Fibroblast of skin of scalp (primary cell): ENCODE measurements around the gene SPDYE3.
A peak's percentile ranks its signal among the peaks of the same experiment; 100 is the strongest.
"Not testable (repeated sequence)": the region's sequence is repeated elsewhere in the genome, so short reads cannot be mapped to it uniquely, and the experiment has no call there.

ENCODE experiments used
- DNase-seq: peaks from one replicate; pipeline ENCODE4 v3.0.0-alpha.2; 2013

Gene SPDYE3

DNA sequence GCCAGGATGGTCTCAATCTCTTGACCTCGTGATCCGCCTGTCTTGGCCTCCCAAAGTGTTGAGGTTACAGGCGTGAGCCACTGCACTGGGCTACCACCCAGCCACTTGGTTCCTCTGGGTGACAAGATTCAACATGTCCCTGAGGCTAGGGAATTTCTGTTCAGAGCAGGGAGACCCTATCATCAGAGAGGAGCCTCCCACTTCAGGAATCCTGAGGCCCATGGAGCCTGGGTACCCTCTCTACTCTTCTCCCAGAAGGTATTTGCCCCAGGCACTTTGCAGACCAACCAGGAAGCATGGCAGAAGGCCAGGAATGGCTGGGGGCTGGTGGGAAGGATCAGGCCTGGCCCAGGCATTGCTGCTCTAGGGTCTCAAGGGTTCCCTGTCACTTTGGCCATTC lies 19.2 kb upstream of the SPDYE3 start:
- DNase-seq, result not testable (repeated sequence)

DNA sequence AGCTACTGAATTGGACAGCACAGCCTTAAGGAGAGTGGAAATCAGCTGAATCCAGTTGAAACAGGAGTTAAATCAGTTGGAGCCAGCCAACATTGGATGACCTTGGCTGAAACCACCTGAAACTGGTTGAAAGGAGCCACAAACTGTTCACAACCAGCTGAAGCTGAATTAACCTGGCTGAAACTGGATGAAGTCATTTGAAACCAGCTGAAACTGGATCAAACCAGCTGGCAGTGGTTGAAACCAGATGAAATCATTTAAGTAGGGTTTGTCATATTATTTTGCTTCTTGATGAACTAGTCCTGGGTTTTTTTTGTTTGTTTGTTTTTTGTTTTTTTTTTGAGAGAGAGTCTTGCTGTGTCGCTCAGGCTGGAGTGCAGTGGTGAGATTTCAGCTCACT lies 15.3 kb upstream of the SPDYE3 start:
- DNase-seq, result not testable (repeated sequence)

GRCh38 chr7:100295269-100295668 lies 12.2 kb upstream of the SPDYE3 start:
- DNase-seq, result peak; percentile 7

GRCh38 chr7:100297852-100298631 lies 9.5 kb upstream of the SPDYE3 start:
- DNase-seq, result not testable (repeated sequence)

DNA sequence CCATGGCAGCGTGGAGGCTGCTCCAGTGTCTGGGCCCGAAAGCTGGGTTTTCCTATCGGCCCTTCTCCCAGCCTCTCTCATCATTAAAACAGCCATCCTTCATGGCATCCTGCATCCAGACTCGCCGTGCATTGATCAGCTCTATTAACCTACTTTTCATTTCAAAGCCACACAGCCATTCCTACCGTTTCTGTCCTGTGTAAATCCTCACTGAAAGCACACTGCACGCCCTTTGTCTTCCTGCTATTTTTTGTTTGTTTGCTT lies 8.9 kb upstream of the SPDYE3 start:
- DNase-seq, result not testable (repeated sequence)

DNA sequence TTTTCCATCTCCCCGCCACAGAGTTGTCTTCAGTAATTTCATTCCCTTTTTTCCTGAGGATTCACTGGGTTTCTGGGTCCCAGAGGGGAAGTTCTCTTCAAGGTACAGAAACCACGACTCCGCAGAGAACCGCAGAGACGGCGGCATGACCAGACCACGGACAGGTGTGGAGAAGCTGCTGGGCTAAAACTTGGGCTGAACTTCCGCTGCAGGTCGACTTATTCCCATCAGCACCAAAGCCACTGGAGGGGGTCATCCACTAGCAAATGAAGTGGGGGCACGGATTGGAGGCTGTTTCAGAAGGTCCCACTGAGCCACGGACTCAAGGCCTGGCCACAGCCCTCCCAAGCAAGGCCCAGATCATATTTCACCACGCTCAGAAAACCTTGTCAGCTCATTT lies 3.0 kb upstream of the SPDYE3 start:
- DNase-seq, result not testable (repeated sequence)

DNA sequence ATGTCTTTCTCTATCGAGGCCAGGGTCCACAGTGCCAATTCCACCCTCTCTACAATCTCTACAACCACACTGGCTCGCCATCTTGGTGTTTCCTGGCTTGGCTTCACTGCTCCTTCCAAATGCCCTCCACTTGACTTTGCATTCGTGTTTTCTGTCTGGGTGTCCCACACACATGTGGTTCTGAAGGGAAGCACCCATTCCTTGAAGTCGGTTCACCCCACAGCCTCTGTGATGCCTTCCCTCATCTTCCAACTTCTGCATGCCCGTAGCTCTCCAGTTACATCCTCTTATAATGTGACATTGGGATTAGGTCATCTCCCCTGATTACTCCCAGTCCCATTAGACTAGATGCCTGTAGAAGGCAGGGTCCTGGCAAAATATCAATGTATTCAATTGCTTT lies 10.8 kb downstream of the SPDYE3 start:
- DNase-seq, result not testable (repeated sequence)

DNA sequence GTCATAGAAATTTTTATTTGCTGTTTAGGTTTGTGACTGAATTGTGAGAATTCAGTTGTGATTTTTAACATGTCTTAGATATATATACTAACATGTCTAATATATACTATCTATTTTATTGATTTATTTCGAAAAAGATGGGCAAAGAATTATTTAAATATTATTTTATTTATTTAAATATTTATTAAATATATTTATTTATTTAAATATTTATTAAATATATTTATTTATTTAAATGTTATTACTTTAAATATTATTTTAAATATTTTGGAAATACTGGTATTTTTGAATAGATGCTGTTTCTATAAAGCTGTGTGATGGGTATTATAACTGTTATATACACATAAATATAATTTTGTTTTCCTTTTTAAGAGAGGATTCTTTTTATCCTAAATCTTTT lies 14.1 kb downstream of the SPDYE3 start:
- DNase-seq, result not testable (repeated sequence)

DNA sequence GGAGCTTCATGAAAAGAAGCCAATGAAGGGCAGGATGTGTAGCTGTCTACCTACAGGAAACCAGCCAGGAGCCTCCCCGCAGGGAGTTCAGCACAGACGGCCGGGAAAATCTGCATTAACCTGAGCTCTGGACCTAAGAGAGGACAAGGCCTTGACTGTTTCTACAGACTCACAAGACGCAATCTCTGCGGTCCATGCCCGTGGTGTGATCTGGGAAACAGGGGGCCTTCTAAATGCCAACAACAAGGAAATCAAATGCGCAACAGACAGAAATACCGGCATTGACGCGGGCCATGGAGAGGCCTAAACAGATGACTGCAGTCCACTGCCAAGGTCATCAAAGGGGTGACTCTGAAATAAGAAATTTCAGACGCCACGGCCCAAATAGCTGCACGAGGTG lies 16.7 kb downstream of the SPDYE3 start:
- DNase-seq, result not testable (repeated sequence)

DNA sequence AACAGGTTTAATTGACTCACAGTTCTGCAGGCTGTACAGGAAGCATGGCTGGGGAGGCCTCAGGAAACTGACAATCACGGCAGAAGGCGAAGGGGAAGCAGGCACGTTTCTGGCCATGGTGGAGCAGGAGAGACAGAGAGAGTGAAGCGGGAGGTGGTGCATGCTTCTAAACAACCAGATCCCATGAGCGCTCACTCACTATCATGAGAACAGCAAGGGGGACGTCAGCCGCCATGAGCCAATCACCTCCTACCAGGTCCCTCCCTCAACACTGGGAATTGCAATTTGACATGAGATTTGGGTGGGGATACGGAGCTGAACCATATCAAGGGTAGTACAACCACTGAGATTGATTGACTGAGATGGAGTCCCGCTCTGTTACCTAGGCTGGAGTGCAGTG lies 18.2 kb downstream of the SPDYE3 start:
- not testable (repeated sequence) for DNase-seq

GRCh38 chr7:100326914-100327313 lies 19.4 kb downstream of the SPDYE3 start:
- not testable (repeated sequence) for DNase-seq

DNA sequence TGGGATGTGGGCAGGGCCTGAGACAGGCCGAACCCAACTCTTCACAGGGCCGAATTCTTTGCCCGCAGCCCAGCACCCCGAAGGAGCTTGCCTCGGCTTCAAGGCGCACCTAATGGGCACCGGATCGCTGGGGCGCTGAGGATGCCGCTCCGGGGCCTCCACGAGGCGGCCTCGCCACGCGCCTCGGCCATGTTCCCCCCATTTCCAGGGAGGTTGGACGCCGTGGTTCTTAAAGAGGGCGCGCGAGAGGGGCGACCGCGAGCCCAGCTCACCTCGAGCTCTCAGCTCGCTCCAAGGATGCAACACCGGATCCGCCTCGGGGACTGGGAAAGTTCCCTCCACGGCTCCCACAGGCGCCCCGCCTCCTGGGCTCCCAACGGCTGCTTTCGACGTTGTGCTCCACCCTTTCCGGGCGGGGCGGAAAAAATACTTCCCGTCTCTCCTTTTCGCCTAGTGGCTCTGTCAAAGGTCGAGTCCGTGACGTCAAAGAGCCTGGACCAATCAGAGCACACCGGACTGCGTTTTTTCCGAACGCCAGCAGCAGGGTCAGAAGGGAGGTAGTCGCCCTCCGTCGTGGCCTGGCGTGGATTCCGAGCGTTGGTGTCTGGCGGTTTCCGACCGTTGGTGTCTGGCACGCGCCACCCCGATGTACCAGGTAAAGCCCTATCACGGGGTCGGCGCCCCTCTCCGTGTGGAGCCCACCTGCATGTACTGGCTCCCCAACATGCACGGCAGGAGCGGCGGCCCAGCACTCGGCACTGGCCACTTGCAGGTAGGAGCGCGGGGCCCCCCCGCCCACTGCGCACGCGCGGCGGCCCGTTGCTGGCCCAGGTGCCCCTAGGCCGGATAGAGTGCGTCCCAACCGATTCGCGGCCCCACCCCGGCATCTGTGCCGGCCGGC lies 28.3 kb downstream of the SPDYE3 start:
- peak; percentile 92 for DNase-seq

- DNase-seq, result not testable (repeated sequence)
These were observed 30.7 kb downstream of the SPDYE3 start for GRCh38 chr7:100338083-100338696.

GRCh38 chr7:100341286-100341685 lies 33.8 kb downstream of the SPDYE3 start:
- DNase-seq, result not testable (repeated sequence)

DNA sequence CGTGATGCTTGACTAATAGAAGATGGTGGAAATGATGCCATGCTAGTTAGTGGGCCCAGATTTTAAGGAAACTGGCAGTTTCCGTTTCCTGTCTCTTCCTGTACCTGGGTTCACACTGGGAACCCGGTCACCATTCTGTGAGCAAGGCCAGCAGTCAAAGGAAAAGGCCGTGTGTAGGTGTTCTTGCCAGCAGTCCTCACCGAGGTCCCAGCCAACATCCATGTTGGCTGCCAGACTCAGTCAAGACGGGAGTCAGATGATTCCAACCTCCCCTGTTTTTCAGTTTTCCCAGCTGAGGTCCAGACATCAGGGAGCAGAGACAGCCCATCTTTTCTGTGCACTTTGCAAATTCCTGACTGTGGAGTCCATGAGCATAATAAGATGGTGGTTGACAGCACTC lies 35.3 kb downstream of the SPDYE3 start:
- DNase-seq, result no peak

DNA sequence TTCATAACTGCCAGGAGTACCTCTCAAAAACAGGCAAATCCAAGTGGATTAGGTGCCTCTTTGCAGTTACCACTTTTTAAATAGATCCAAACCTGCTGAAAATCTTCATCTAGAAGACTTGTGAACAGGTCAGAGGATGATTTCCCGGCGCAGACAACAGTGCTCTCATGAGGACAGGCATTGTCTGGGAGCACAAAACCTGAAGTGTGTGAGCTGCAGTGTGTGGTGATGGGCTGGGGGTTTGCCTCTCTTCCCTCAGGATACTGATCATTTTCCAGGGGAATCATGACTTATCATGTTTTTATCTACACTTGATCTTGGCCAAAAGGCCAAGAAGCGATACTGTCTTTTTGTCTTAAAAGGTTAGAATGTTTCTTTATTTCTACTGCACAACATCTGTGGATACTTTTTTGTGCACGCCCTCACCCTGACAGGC lies 36.6 kb downstream of the SPDYE3 start:
- not testable (repeated sequence) for DNase-seq

DNA sequence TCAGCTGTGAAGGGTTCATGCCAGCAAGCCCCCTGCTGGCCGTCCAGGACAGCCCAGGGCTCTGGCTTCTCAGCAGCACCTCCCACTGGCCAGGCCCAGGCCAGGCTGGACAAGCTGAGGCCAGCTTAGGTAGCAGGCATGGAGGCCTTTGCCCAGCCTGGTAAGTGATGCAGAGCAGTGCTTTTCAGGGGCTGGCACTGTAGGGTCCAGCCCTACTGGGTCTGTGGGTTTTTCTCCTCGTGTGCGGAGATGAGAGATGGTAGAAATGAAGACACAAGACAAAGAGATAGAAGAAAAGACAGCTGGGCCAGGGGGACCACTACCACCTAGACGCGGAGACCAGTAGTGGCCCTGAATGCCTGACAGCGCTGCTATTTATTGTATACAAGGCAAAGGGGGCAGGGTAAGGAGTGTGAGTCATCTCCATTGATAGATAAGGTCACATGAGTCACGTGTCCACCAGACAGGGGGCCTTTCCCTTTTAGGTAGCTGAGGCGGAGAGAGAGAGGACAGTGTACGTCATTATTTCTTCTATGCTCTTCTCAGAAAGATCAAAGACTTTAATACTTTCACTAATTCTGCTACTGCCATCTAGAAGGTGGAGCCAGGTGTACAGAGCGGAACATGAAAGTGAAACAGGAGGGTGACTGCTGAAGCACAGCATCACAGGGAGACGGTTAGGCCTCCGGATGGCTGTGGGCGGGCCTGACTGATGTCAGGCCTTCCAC lies 37.2 kb downstream of the SPDYE3 start:
- peak; percentile 25 for DNase-seq

GRCh38 chr7:100345288-100345672 lies 37.8 kb downstream of the SPDYE3 start:
- peak; percentile 63 for DNase-seq

DNA sequence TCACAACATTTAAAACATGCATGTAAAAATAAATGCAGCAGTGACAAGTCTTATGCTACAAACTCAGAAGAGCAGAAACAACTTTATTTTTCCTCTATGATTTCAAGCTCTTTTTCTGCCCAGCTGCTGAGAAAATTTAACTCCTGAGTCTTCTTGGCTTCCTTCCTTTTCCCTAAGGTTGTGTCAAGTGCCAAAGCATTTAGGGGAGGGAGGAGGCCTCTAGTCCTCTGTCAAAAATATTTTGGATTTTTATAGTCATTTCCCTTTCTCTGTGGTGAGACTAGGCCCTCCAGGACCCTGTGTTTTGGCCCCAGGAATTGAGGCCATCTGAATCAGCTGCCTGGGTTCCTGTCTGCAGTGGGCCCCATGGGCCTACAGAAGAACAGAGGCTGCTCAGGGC lies 39.4 kb downstream of the SPDYE3 start:
- DNase-seq, result no peak

GRCh38 chr7:100348805-100349204 lies 41.3 kb downstream of the SPDYE3 start:
- DNase-seq, result no peak

- DNase-seq, result no peak
These were observed 42.3 kb downstream of the SPDYE3 start for GRCh38 chr7:100349757-100350156.

DNA sequence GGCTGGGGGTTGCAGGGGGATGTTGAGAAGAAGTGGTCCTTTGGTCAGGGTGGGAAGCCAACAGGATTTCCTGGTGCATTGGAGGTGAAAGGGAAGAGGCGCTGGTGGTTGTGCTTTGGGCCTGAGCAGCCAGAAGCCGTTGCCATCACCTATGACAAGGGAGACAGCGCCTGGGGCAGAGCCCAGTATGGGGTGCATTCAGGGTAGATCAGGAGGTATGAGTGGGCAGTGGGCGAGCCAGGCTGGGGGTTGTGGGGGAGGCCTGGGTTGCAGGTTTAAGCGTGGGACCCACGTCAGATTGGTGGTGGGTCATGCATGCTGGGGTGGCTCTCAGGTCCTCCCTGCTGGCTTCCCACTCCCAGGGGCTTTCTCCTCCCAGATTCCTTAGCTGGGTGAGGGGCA lies 44.2 kb downstream of the SPDYE3 start:
- DNase-seq, result no peak
